B cell (primary cell): ENCODE measurements around the gene SAMD10. TPM values are rescaled to one million over a fixed set of nuclear protein-coding genes. Genes with fewer than 3 reads are reported as not detected.

ENCODE experiments used
- ATAC-seq: fragments of 200-7000 bp; cut with Tn5 transposase; one replicate; pipeline ENCODE4 v1.10.0; 2021; ENCODE audit warnings: low read depth, mild to moderate bottlenecking, moderate number of reproducible peaks, moderate library complexity
- CTCF ChIA-PET: fragments of 350-600 bp; sonication (Branson Sonifier 250); formaldehyde crosslinking; loops from one replicate; lab custom pipeline; 2021; ENCODE audit warnings: antibody characterized with exemption, inconsistent platforms; lab: Charles Lee
- POLR2A ChIA-PET: fragments of 350-600 bp; sonication (Branson Sonifier 250); formaldehyde crosslinking; loops from one replicate; lab custom pipeline; 2021; ENCODE audit warnings: antibody characterized with exemption; lab: Charles Lee
- DNase-seq: peaks from one replicate; pipeline ENCODE4 v3.0.0; 2013
- H2AFZ ChIP-seq: 2 replicates; pipeline ENCODE4 v1.6.1; 2012; ENCODE audit warnings: mild to moderate bottlenecking, low read depth, low read length; ENCODE audit not compliant: insufficient read depth, poor library complexity, severe bottlenecking
- H3K27ac ChIP-seq, 2 donors: 1 replicate in 1 of 2; 2 replicates in 1 of 2; pipeline ENCODE4 v1.5.1; 2012 to 2013; ENCODE audit warnings: low read length in 2 of 2, mild to moderate bottlenecking in 2 of 2, moderate library complexity in 1 of 2
- H3K27me3 ChIP-seq, 4 experiments: fragments of 200-600 bp in 1 of 4; sonication (generic) in 1 of 4; replicated peaks in 1 of 4; 1 replicate in 2 of 4; 2 replicates in 2 of 4; pipeline versions ENCODE4 v1.6.1 to v1.7.0; 2013 to 2016; ENCODE audit warnings: low read length in 3 of 4, mild to moderate bottlenecking in 2 of 4, mixed read lengths in 1 of 4, moderate library complexity in 1 of 4; ENCODE audit not compliant: insufficient read depth in 4 of 4, control insufficient read depth in 3 of 4; ENCODE audit errors: control extremely low read depth in 1 of 4
- H3K36me3 ChIP-seq, 2 experiments: replicated peaks in 1 of 2; 1 replicate in 1 of 2; 2 replicates in 1 of 2; pipeline versions ENCODE4 v1.6.1 to v1.7.1; 2013; ENCODE audit warnings: low read length in 1 of 2; ENCODE audit not compliant: insufficient read depth in 2 of 2, control insufficient read depth in 1 of 2; ENCODE audit errors: control extremely low read depth in 1 of 2, extremely low read depth in 1 of 2
- H3K4me1 ChIP-seq, 2 donors: fragments of 200-600 bp in 1 of 2; sonication (generic) in 1 of 2; 1 replicate in 1 of 2; 2 replicates in 1 of 2; pipeline versions ENCODE4 v1.5.1 to v1.6.1; 2013 to 2017; ENCODE audit warnings: low read length in 2 of 2; ENCODE audit not compliant: control insufficient read depth in 2 of 2, insufficient read depth in 2 of 2
- H3K4me2 ChIP-seq: replicated peaks from 2 replicates; pipeline ENCODE3; 2012; ENCODE audit warnings: mild to moderate bottlenecking, low read depth, low read length; ENCODE audit not compliant: poor library complexity, severe bottlenecking
- H3K4me3 ChIP-seq, 5 experiments: fragments of 200-600 bp in 1 of 5; sonication (generic) in 1 of 5; 1 replicate in 3 of 5; 2 replicates in 2 of 5; pipeline versions ENCODE4 v1.5.1 to v1.7.0; 2011 to 2016; ENCODE audit warnings: low read length in 4 of 5, mild to moderate bottlenecking in 4 of 5, low read depth in 2 of 5, control low read depth in 1 of 5, moderate library complexity in 1 of 5; ENCODE audit not compliant: insufficient read depth in 1 of 5; ENCODE audit errors: control extremely low read depth in 1 of 5, extremely low read depth in 1 of 5
- H3K79me2 ChIP-seq: fragments of 200-600 bp; sonication (generic); one replicate; pipeline ENCODE4 v1.6.0; 2016; ENCODE audit warnings: low read length; ENCODE audit not compliant: control insufficient read depth, insufficient read depth
- H3K9ac ChIP-seq: fragments of 200-600 bp; sonication (generic); 2 replicates; pipeline ENCODE4 v1.6.1; 2017; ENCODE audit warnings: mild to moderate bottlenecking, low read length, moderate library complexity
- H3K9me3 ChIP-seq, 3 donors: one replicate each; pipeline versions ENCODE4 v1.6.1 to v1.7.1; 2013; ENCODE audit warnings: low read length in 2 of 3; ENCODE audit not compliant: control insufficient read depth in 2 of 3, insufficient read depth in 1 of 3; ENCODE audit errors: control extremely low read depth in 1 of 3
- H4K20me1 ChIP-seq: 2 replicates; pipeline ENCODE4 v1.6.0; 2012; ENCODE audit warnings: mild to moderate bottlenecking, low read length; ENCODE audit not compliant: insufficient read depth, control insufficient read depth, poor library complexity, severe bottlenecking
- H3K27ac Mint-ChIP-seq: one replicate; pipeline ENCODE4 v1.8.0; 2021; ENCODE audit warnings: mixed read lengths
- H3K27me3 Mint-ChIP-seq: one replicate; pipeline ENCODE4 v1.8.0; 2021; ENCODE audit warnings: mixed read lengths
- H3K4me1 Mint-ChIP-seq: one replicate; pipeline ENCODE4 v1.8.0; 2021; ENCODE audit warnings: mixed read lengths
- H3K4me3 Mint-ChIP-seq: one replicate; pipeline ENCODE4 v1.8.0; 2021; ENCODE audit warnings: mixed read lengths
- H3K9me3 Mint-ChIP-seq: one replicate; pipeline ENCODE4 v1.8.0; 2022; ENCODE audit warnings: mixed read lengths; ENCODE audit not compliant: insufficient read depth
- EZH2 ChIP-seq: IDR thresholded peaks from 2 replicates; pipeline ENCODE4 v1.6.1; 2012; ENCODE audit warnings: borderline replicate concordance, low read depth, mild to moderate bottlenecking, moderate library complexity, low read length; ENCODE audit not compliant: insufficient read depth, poor library complexity, severe bottlenecking
- WGBS: methylation state at CpG from one replicate; pipeline ENCODE4 v1.1.5; 2013; ENCODE audit warnings: missing lambda C conversion rate; ENCODE audit not compliant: insufficient coverage; 5-methylcytosine and 5-hydroxymethylcytosine counted together
- intact Hi-C: fragments of 100-400 bp; cut with micrococcal nuclease; formaldehyde crosslinking; loops from one replicate; pipeline ENCODE4 v1.10.0; 2022
- polyA plus RNA-seq: library from polyadenylated mRNA; depleted of rRNA; stranded (reverse); fragments of >200 nt; gene quantifications from 2 replicates; pipeline ENCODE4 v1.2.3, GENCODE V29; 2012
- total RNA-seq, 2 donors: library from RNA; stranded (reverse); fragments of 120-200 nt in 1 of 2; gene quantifications; 1 replicate in 1 of 2; 2 replicates in 1 of 2; pipeline versions ENCODE4 v1.2.3 to v1.2.4, GENCODE V29; 2013 to 2022
- TF ChIP-seq, protein P1 (sequence below): fragments of 200-600 bp; IDR thresholded peaks from one replicate; pipeline ENCODE4 v1.8.0; 2022; ENCODE audit warnings: antibody characterized with exemption, mild to moderate bottlenecking

Gene SAMD10
- total and polyA plus RNA-seq, 2 donors (not counting 1 experiment from before 2014, with no cell fraction given), result 12.7 to 34.2 TPM

DNA sequence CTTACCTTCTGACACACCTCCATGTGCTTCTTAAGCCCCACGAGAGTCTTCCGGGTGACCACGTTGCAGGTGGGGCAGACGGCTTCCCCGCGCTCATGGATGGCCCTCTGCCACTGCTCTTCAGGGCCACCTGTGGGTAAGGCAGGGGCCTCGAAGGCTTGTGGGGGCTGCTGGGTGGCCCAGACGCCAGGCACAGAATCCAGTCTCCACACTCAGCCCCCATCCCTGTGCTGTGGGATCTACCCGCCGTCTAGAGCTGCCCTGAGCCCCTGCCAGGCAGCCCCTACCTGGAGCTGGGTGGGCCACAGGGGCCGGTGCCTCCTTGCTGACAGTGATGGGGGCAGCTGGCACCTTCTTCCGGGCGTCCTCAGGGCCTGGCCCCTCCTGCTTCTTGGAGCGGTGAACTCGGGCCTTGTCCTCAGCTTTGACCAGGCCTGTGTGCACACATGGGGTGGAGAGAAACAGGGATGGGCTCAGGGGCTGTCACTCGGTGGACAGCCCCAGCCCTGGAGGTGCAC, 15.6 kb downstream of the SAMD10 start:
- H3K9me3 Mint-ChIP-seq, result no peaks in the 10 kb centered on the region
- POLR2A ChIA-PET, result no interaction called here
- H3K4me1 Mint-ChIP-seq, result peaks cover 8% of the 10 kb centered on the region
- 96% methylated on average over 12 of the region's 16 CpGs for WGBS
- no peaks in the 10 kb centered on the region for H3K79me2 ChIP-seq
- intact Hi-C loops, result no loop called here
- no peaks in the 10 kb centered on the region for H4K20me1 ChIP-seq
- H3K4me1 ChIP-seq, result peaks cover 3 to 5% of the 10 kb centered on the region in 2 donors
- H3K27me3 ChIP-seq, result no peaks in the 10 kb centered on the region
- H3K4me2 ChIP-seq, result no peak overlapping the region
- H3K4me3 ChIP-seq, result no peak overlapping the region
- no peak for DNase-seq
- CTCF ChIA-PET, result interaction anchor here (0.9 kb wide), 1 partner anchor 10 kb away, joined by 5 read pairs; no protein-coding TSS in a partner anchor
- TF ChIP-seq, protein P1, sequence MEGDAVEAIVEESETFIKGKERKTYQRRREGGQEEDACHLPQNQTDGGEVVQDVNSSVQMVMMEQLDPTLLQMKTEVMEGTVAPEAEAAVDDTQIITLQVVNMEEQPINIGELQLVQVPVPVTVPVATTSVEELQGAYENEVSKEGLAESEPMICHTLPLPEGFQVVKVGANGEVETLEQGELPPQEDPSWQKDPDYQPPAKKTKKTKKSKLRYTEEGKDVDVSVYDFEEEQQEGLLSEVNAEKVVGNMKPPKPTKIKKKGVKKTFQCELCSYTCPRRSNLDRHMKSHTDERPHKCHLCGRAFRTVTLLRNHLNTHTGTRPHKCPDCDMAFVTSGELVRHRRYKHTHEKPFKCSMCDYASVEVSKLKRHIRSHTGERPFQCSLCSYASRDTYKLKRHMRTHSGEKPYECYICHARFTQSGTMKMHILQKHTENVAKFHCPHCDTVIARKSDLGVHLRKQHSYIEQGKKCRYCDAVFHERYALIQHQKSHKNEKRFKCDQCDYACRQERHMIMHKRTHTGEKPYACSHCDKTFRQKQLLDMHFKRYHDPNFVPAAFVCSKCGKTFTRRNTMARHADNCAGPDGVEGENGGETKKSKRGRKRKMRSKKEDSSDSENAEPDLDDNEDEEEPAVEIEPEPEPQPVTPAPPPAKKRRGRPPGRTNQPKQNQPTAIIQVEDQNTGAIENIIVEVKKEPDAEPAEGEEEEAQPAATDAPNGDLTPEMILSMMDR, result no peak
- TF ChIP-seq EZH2, result no peak
- H3K36me3 ChIP-seq, result peaks cover 0 to 12% of the 10 kb centered on the region in 2 experiments
- ATAC-seq, result no peak
- no peak overlapping the region for H3K27ac ChIP-seq
- peaks cover 0 to 29% (median 0%) of the 10 kb centered on the region in 3 donors for H3K9me3 ChIP-seq
- H3K27me3 Mint-ChIP-seq, result no peaks in the 10 kb centered on the region
- no peak overlapping the region for H3K27ac Mint-ChIP-seq
- no peak overlapping the region for H2AFZ ChIP-seq
- H3K9ac ChIP-seq, result no peak overlapping the region
- no peak overlapping the region for H3K4me3 Mint-ChIP-seq

DNA sequence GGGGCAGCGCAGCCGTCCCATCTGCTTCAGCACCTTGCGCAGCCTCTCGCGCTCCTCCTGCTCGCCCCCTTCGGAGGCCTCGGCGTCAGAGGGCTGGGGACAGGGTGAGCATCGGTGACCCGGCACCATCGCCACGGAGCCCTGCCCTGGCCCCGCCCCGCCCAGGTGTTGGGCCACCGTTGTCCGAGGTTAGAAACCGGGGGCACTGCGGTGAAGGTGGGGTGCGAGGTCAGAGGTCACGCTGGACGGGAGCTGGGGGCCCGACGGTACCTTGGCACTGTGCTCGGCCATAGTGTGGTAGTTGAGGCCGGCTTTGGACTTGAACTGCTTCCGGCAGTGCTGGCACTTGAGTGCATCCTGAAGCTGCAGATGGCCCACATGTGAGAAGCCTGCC, 16.1 kb downstream of the SAMD10 start:
- WGBS, result 98% methylated on average over 27 of the region's 27 CpGs
- no peak for DNase-seq
- Mint-ChIP-seq H3K27me3 (no peaks in the 10 kb centered on the region), H3K4me3 (no peak overlapping the region), H3K9me3 (no peaks in the 10 kb centered on the region), H3K27ac (no peak overlapping the region), H3K4me1 (peaks cover 3% of the 10 kb centered on the region)
- H3K36me3 ChIP-seq, result peaks cover 0 to 12% of the 10 kb centered on the region in 2 experiments
- no peak overlapping the region for H3K4me2 ChIP-seq
- H3K27me3 ChIP-seq, result no peaks in the 10 kb centered on the region
- no peaks in the 10 kb centered on the region for H3K4me1 ChIP-seq
- ATAC-seq, result no peak
- H3K79me2 ChIP-seq, result no peaks in the 10 kb centered on the region
- intact Hi-C loops, result no loop called here
- TF ChIP-seq, protein P1, result no peak
- no peak for TF ChIP-seq EZH2
- no peak overlapping the region for H3K27ac ChIP-seq
- H4K20me1 ChIP-seq, result no peaks in the 10 kb centered on the region
- ChIA-PET CTCF (interaction anchor here (0.9 kb wide), 1 partner anchor 11 kb away, joined by 5 read pairs; no protein-coding TSS in a partner anchor), POLR2A (no interaction called here)
- no peak overlapping the region for H2AFZ ChIP-seq
- H3K9ac ChIP-seq, result no peak overlapping the region
- H3K9me3 ChIP-seq, result peaks cover 0 to 29% (median 0%) of the 10 kb centered on the region in 3 donors
- H3K4me3 ChIP-seq, result no peak overlapping the region
